H1 (cell line): ENCODE measurements around the gene ALG14. TPM values are rescaled to one million over a fixed set of nuclear protein-coding genes. Genes with fewer than 3 reads are reported as not detected.

Experiments used
- CTCF ChIA-PET: fragments of 300-600 bp; sonication (Branson Sonifier 250); formaldehyde crosslinking; loops from one replicate; lab custom pipeline; 2021; ENCODE audit not compliant: partially characterized antibody; lab: Charles Lee
- POLR2A ChIA-PET: fragments of 300-600 bp; sonication (Branson Sonifier 250); formaldehyde crosslinking; loops from one replicate; lab custom pipeline; 2021; ENCODE audit warnings: inconsistent platforms; ENCODE audit not compliant: partially characterized antibody; lab: Charles Lee
- DNase-seq, 2 experiments: peaks; one replicate each; pipeline versions ENCODE4 v3.0.0 to v3.0.0-alpha.2; 2010 to 2022; ENCODE audit warnings: low spot score in 2 of 2, low read depth in 1 of 2, mixed read lengths in 1 of 2
- FAIRE-seq: peaks from 2 replicates; lab custom pipeline; 2011; peaks lifted over from hg19 to GRCh38; lab: Jason Lieb, UNC
- H2AFZ ChIP-seq: 2 replicates; pipeline ENCODE4 v1.8.1; 2012; ENCODE audit warnings: low read length, inconsistent platforms
- H2AK5ac ChIP-seq: 2 replicates; pipeline ENCODE4 v1.6.1; 2013; ENCODE audit warnings: low read depth, low read length
- H2BK120ac ChIP-seq: replicated peaks from 2 replicates; pipeline ENCODE3; 2013; ENCODE audit warnings: low read depth, low read length, inconsistent platforms
- H2BK12ac ChIP-seq: 2 replicates; pipeline ENCODE4 v1.6.1; 2013; ENCODE audit warnings: low read depth, low read length
- H2BK15ac ChIP-seq: 2 replicates; pipeline ENCODE4 v1.6.1; 2013; ENCODE audit warnings: low read length
- H2BK20ac ChIP-seq: 2 replicates; pipeline ENCODE4 v1.6.1; 2013; ENCODE audit warnings: low read length
- H2BK5ac ChIP-seq: 2 replicates; pipeline ENCODE4 v1.6.1; 2013; ENCODE audit warnings: low read depth, low read length
- H3K14ac ChIP-seq: 2 replicates; pipeline ENCODE4 v1.6.1; 2013; ENCODE audit warnings: inconsistent platforms; ENCODE audit not compliant: insufficient read length
- H3K18ac ChIP-seq: 2 replicates; pipeline ENCODE4 v1.6.1; 2013; ENCODE audit warnings: low read length; ENCODE audit errors: extremely low read depth
- H3K23ac ChIP-seq: 2 replicates; pipeline ENCODE4 v1.6.1; 2013; ENCODE audit warnings: inconsistent platforms; ENCODE audit not compliant: insufficient read length
- H3K23me2 ChIP-seq: 2 replicates; pipeline ENCODE4 v1.6.1; 2013; ENCODE audit warnings: low read depth, low read length
- H3K27ac ChIP-seq: 2 replicates; pipeline ENCODE4 v1.6.1; 2011; ENCODE audit warnings: low read depth, low read length, inconsistent platforms
- H3K27me3 ChIP-seq, 4 experiments: replicated peaks in 1 of 4; 1 replicate in 1 of 4; 2 replicates in 3 of 4; pipeline versions ENCODE4 v1.6.1 to v1.8.1; 2011 to 2013; ENCODE audit warnings: low read length in 3 of 4, mild to moderate bottlenecking in 3 of 4, inconsistent platforms in 2 of 4, mixed read lengths in 2 of 4, moderate library complexity in 1 of 4; ENCODE audit not compliant: control insufficient read depth in 3 of 4, insufficient read depth in 3 of 4; ENCODE audit errors: extremely low read depth in 1 of 4
- H3K36me3 ChIP-seq, 4 experiments: 2 replicates each; pipeline versions ENCODE4 v1.6.1 to v1.8.1; 2011 to 2013; ENCODE audit warnings: mild to moderate bottlenecking in 4 of 4, low read length in 3 of 4, moderate library complexity in 2 of 4, control low read depth in 1 of 4, inconsistent platforms in 1 of 4; ENCODE audit not compliant: insufficient read depth in 4 of 4, control insufficient read depth in 2 of 4
- H3K4ac ChIP-seq: replicated peaks from 2 replicates; pipeline ENCODE3; 2013; ENCODE audit warnings: low read length, low read depth, mixed read lengths, inconsistent platforms; ENCODE audit not compliant: insufficient read length
- H3K4me1 ChIP-seq, 4 experiments: replicated peaks in 1 of 4; 1 replicate in 1 of 4; 2 replicates in 3 of 4; pipeline versions ENCODE4 v1.6.1 to v1.8.1; 2011 to 2013; ENCODE audit warnings: low read length in 3 of 4, inconsistent platforms in 2 of 4, mixed read lengths in 1 of 4; ENCODE audit not compliant: insufficient read depth in 4 of 4, control insufficient read depth in 3 of 4
- H3K4me2 ChIP-seq, 2 experiments: 2 replicates each; pipeline versions ENCODE4 v1.6.1 to v1.8.1; 2011 to 2013; ENCODE audit warnings: low read depth in 2 of 2, low read length in 2 of 2, control low read depth in 1 of 2, inconsistent platforms in 1 of 2, mild to moderate bottlenecking in 1 of 2; ENCODE audit not compliant: insufficient read depth in 1 of 2
- H3K4me3 ChIP-seq, 4 experiments: fragments of 200-600, 300-600 bp in 1 of 4; sonication (generic), shearing (Covaris generic), sonication (Bioruptor Twin) in 1 of 4; 2 replicates each; pipeline versions ENCODE4 v1.5.1 to v1.8.1; 2011 to 2016; ENCODE audit warnings: low read length in 4 of 4, low read depth in 3 of 4, control low read depth in 2 of 4, inconsistent platforms in 2 of 4, mild to moderate bottlenecking in 2 of 4, mixed read lengths in 1 of 4, moderate library complexity in 1 of 4; ENCODE audit not compliant: insufficient read depth in 2 of 4; ENCODE audit errors: extremely low read depth in 1 of 4
- H3K56ac ChIP-seq: replicated peaks from 2 replicates; pipeline ENCODE3; 2013; ENCODE audit warnings: low read depth, mild to moderate bottlenecking, mixed read lengths, low read length, inconsistent platforms; ENCODE audit not compliant: insufficient read length
- H3K79me1 ChIP-seq: 2 replicates; pipeline ENCODE4 v1.6.1; 2013; ENCODE audit warnings: low read depth, low read length, control low read depth
- H3K79me2 ChIP-seq, 2 experiments: 2 replicates each; pipeline versions ENCODE4 v1.6.1 to v1.8.1; 2012 to 2013; ENCODE audit warnings: low read length in 2 of 2, mild to moderate bottlenecking in 2 of 2, inconsistent platforms in 1 of 2; ENCODE audit not compliant: insufficient read depth in 2 of 2, control insufficient read depth in 1 of 2
- H3K9ac ChIP-seq, 4 experiments: replicated peaks in 1 of 4; 1 replicate in 1 of 4; 2 replicates in 3 of 4; pipeline versions ENCODE4 v1.6.1 to v1.8.1; 2011 to 2013; ENCODE audit warnings: low read depth in 3 of 4, low read length in 3 of 4, control low read depth in 2 of 4, mild to moderate bottlenecking in 2 of 4, moderate library complexity in 2 of 4, inconsistent platforms in 1 of 4; ENCODE audit errors: extremely low read depth in 1 of 4
- H3K9me3 ChIP-seq, 2 experiments: 2 replicates each; pipeline versions ENCODE4 v1.6.1 to v1.8.1; 2012 to 2013; ENCODE audit warnings: mild to moderate bottlenecking in 2 of 2, moderate library complexity in 2 of 2, control low read depth in 1 of 2, inconsistent platforms in 1 of 2, low read depth in 1 of 2, low read length in 1 of 2, mixed read lengths in 1 of 2; ENCODE audit not compliant: insufficient read depth in 2 of 2
- H4K20me1 ChIP-seq, 2 experiments: replicated peaks in 1 of 2; 2 replicates each; pipeline versions ENCODE3 to v1.8.1; 2011 to 2013; ENCODE audit warnings: inconsistent platforms in 2 of 2, low read length in 2 of 2, mild to moderate bottlenecking in 1 of 2; ENCODE audit not compliant: insufficient read depth in 2 of 2, control insufficient read depth in 1 of 2
- H4K5ac ChIP-seq: 2 replicates; pipeline ENCODE4 v1.6.1; 2013; ENCODE audit warnings: low read length, low read depth, mixed read lengths, inconsistent platforms; ENCODE audit not compliant: insufficient read length
- H4K8ac ChIP-seq: 2 replicates; pipeline ENCODE4 v1.8.0; 2013; ENCODE audit warnings: mild to moderate bottlenecking, moderate library complexity, low read length, inconsistent platforms; ENCODE audit not compliant: insufficient read depth; ENCODE audit errors: extremely low read depth
- H4K91ac ChIP-seq: replicated peaks from 2 replicates; pipeline ENCODE3; 2013; ENCODE audit warnings: low read length, mixed read lengths, inconsistent platforms; ENCODE audit not compliant: insufficient read length
- CBX8 ChIP-seq: fragments of 300-800, 300-1000 bp; sonication (generic); IDR thresholded peaks from 2 replicates; pipeline ENCODE4 v1.7.1; 2016; ENCODE audit warnings: low read depth, low read length, borderline replicate concordance
- KDM4A ChIP-seq: IDR thresholded peaks from one replicate; pipeline ENCODE4 v1.7.1; 2012; ENCODE audit warnings: low read depth, mild to moderate bottlenecking, moderate library complexity, low read length, inconsistent platforms; ENCODE audit not compliant: severe bottlenecking
- WGBS, 2 experiments: shearing (Covaris generic) in 1 of 2; methylation state at CpG; one replicate each; pipeline versions ENCODE4 v1.1.6 to v1.1.7; 2013 to 2015; ENCODE audit warnings: low lambda C conversion rate in 2 of 2, mixed read lengths in 2 of 2, inconsistent platforms in 1 of 2, low coverage in 1 of 2, missing lambda C conversion rate in 1 of 2; ENCODE audit not compliant: insufficient replicate concordance in 2 of 2, insufficient coverage in 1 of 2, insufficient read length in 1 of 2; ENCODE audit errors: extremely low coverage in 1 of 2, missing lambda C conversion rate in 1 of 2; 5-methylcytosine and 5-hydroxymethylcytosine counted together
- polyA plus RNA-seq, 7 experiments: library from polyadenylated mRNA; depleted of rRNA in 3 of 7; stranded (reverse) in 5 of 7; unstranded in 2 of 7; fragments of >200 nt in 5 of 7; fragments of 200-250 nt in 2 of 7; gene quantifications; 1 replicate in 5 of 7; 2 replicates in 1 of 7; 4 replicates in 1 of 7; pipeline versions ENCODE4 v1.2.1 to v1.2.3, GENCODE V29; 2011 to 2013; ENCODE audit warnings: missing spikeins in 2 of 7, mixed read lengths in 2 of 7
- total RNA-seq: library from RNA; stranded (reverse); fragmentation: NEBNext Ultra II Directional; extraction: Animal tissue kit (Norgen Biotek cat#: 25700); gene quantifications from 2 replicates; pipeline ENCODE4 v1.2.1, GENCODE V29; 2021

ALG14 gene
- total and polyA plus RNA-seq, 2 of the 8 experiments (the other 6 are each of a cell fraction or from before 2014, with no cell fraction given), result 0.95 to 1.3 TPM

DNA sequence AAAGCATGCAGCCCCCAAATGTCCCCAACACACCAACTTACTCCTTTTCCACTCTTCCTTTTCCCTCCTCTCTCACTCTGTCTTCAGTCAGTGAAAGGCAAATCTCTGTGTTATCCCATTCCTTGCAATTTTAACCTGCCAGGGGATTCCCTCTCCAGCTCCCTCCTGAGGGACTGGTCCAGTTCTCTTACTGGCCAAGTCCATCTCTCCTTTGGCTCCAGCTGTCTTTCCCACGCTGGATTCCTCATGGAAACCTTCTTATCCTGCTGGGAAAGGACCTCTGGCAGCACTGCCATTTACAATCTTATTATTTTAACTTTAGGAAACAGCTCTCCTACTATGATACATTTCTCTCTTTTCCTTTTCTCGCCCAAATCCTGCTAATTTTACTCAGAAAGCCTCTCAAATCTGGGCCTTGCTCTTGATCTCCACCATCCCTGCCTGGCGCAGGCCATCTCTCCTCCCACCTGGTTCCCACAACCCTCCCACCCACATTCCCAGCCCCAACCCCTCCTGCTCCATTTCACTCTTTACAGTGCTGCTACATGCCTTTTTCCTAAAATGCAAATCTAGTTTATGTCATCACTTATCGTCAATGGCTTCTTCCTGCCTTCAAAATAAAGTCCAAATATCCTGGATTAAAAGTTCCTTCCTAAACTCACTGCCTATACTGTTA, 73.2 kb downstream of the ALG14 start:
- no peak overlapping the region for H3K18ac ChIP-seq
- no peak overlapping the region for H3K4me3 ChIP-seq
- no peak overlapping the region for H3K56ac ChIP-seq
- no peak overlapping the region for H2BK5ac ChIP-seq
- H4K5ac ChIP-seq, result no peak overlapping the region
- no peaks in the 10 kb centered on the region for H3K23me2 ChIP-seq
- DNase-seq (no peak), FAIRE-seq (no peak)
- H3K4me2 ChIP-seq, result no peak overlapping the region
- H2AK5ac ChIP-seq, result no peak overlapping the region
- H2BK20ac ChIP-seq, result no peak overlapping the region
- POLR2A ChIA-PET, result no interaction called here
- CTCF ChIA-PET, result interaction anchor here (1.3 to 2.3 kb wide), 3 partner anchors 8 to 66 kb away, joined by 3 to 4 read pairs (median 3); no protein-coding TSS in a partner anchor
- H2BK15ac ChIP-seq, result no peak overlapping the region
- no peak overlapping the region for H4K8ac ChIP-seq
- H3K4me1 ChIP-seq, result peaks cover 0 to 9% (median 0%) of the 10 kb centered on the region in 4 experiments; a peak in 2 of 7 replicates
- H3K23ac ChIP-seq, result no peak overlapping the region
- H4K20me1 ChIP-seq, result no peaks in the 10 kb centered on the region
- no peaks in the 10 kb centered on the region for H3K79me1 ChIP-seq
- H2BK12ac ChIP-seq, result no peak overlapping the region
- no peaks in the 10 kb centered on the region for H3K9me3 ChIP-seq
- 77% methylated on average over 3 of the region's 4 CpGs; no CpG with 5 or more reads in 1 of the 2 experiments for WGBS, 2 experiments
- H3K14ac ChIP-seq, result no peak overlapping the region
- H3K4ac ChIP-seq, result no peak overlapping the region
- no peaks in the 10 kb centered on the region for H3K36me3 ChIP-seq
- H3K79me2 ChIP-seq, result no peaks in the 10 kb centered on the region
- no peaks in the 10 kb centered on the region for H3K27me3 ChIP-seq
- H4K91ac ChIP-seq, result no peak overlapping the region
- no peak overlapping the region for H3K9ac ChIP-seq
- no peak overlapping the region for H2AFZ ChIP-seq
- H3K27ac ChIP-seq, result no peak overlapping the region
- no peak overlapping the region for H2BK120ac ChIP-seq
- TF ChIP-seq CBX8, result no peak
- TF ChIP-seq KDM4A, result no peak
